ENCODE data around the gene RPL28.

RPL28 gene

DNA sequence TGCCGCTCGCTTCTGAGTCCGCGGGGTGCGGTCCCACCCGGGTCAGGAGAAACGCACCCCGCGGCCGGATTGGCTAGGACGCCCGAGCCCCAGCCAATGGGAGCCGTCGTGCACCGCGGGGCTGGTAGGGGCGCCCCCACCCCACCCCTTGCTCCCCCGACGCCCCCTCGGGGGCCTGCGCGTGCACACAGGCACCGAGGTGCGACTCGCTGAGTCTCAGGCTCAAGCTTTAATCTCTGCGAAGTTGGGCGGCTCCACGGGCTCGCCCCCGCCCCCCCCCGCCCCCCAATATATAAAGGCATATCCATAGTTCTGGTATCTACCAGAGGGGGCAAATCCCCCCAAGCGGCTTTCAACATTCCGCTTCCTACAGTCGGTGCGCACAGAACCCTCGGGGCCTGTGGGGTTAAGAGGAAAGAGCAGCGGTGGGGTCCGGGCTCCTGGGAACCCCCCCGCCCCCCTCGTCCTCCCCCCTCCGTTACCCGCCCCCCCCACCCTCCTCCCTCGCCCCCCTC lies 31.0 kb upstream of the RPL28 start, which contains the start of gene COX6B2:
TSS of gene COX6B2 (minus strand) at position 22 of the 515 bp plus-strand sequence. CDS start 198 bp downstream, outside the sequence.
- TF ChIP-seq, protein P1, sequence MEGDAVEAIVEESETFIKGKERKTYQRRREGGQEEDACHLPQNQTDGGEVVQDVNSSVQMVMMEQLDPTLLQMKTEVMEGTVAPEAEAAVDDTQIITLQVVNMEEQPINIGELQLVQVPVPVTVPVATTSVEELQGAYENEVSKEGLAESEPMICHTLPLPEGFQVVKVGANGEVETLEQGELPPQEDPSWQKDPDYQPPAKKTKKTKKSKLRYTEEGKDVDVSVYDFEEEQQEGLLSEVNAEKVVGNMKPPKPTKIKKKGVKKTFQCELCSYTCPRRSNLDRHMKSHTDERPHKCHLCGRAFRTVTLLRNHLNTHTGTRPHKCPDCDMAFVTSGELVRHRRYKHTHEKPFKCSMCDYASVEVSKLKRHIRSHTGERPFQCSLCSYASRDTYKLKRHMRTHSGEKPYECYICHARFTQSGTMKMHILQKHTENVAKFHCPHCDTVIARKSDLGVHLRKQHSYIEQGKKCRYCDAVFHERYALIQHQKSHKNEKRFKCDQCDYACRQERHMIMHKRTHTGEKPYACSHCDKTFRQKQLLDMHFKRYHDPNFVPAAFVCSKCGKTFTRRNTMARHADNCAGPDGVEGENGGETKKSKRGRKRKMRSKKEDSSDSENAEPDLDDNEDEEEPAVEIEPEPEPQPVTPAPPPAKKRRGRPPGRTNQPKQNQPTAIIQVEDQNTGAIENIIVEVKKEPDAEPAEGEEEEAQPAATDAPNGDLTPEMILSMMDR (IDR thresholded peaks at IDR 0.05; ENCODE audit: borderline replicate concordance, insufficient read depth, low read depth, low read length): no peak

DNA sequence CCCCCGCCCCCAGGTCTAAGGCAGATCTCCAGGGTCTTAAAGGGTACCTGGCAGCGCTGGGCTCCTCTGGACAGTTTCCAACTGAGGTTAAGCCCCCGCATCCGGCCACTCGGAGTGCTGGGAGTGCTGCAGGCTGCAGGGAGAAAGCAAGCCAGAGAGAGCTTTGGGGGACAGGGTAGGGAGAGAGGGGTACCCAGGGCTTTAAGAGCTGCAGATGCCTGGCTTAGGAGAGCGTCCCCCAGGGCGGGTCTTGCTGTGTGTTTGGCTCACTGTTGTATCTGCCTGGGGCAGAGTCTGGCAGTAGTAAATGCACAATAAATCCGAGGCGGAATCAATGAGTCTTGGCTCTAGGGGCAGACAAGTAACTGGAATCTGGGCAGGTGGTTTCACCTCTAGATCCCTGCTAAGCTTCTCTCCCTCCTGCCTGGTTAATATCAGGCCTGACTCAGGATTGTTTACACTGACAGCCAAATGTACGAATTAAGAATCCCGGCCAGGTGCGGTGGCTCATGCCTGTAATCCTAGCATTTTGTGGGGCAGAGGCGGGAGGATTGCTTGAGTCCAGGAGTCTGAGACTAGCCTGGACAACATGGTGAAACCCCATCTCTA lies 30.4 kb upstream of the RPL28 start:
- TF ChIP-seq, protein P1 (IDR thresholded peaks at IDR 0.05; ENCODE audit: borderline replicate concordance, insufficient read depth, low read depth, low read length): no peak
- H3K4me3 ChIP-seq (ENCODE audit: low read depth, low read length): no peak overlapping the region

More for the DNA sequence above, 31.0 kb upstream of the RPL28 start, which contains the start of gene COX6B2:
- H3K4me3 ChIP-seq (ENCODE audit: low read depth, low read length): no peak within 1 kb of the TSS

DNA sequence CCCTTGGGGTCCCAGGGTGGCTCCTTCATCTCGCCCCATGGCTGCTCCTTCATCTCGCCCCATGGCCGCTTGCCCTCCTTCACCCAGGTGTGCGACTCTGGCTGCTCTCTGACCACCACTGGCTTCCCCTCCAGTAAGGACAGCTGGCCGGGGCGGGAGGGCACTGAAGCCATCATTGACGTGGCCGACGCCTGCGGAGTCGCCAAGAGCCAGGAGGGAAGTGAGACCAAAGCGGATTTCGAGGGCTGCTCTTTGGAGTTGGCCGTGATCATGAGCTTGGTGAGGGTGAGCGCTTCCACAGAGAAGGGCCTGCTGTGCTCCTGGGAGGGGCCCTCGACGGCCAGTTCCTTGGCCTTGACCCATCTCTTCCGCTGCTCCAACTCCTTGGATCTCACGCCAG lies 27.2 kb upstream of the RPL28 start:
- H3K4me3 ChIP-seq (ENCODE audit: low read depth, low read length): no peak overlapping the region
- TF ChIP-seq, protein P1 (IDR thresholded peaks at IDR 0.05; ENCODE audit: borderline replicate concordance, insufficient read depth, low read depth, low read length): no peak

DNA sequence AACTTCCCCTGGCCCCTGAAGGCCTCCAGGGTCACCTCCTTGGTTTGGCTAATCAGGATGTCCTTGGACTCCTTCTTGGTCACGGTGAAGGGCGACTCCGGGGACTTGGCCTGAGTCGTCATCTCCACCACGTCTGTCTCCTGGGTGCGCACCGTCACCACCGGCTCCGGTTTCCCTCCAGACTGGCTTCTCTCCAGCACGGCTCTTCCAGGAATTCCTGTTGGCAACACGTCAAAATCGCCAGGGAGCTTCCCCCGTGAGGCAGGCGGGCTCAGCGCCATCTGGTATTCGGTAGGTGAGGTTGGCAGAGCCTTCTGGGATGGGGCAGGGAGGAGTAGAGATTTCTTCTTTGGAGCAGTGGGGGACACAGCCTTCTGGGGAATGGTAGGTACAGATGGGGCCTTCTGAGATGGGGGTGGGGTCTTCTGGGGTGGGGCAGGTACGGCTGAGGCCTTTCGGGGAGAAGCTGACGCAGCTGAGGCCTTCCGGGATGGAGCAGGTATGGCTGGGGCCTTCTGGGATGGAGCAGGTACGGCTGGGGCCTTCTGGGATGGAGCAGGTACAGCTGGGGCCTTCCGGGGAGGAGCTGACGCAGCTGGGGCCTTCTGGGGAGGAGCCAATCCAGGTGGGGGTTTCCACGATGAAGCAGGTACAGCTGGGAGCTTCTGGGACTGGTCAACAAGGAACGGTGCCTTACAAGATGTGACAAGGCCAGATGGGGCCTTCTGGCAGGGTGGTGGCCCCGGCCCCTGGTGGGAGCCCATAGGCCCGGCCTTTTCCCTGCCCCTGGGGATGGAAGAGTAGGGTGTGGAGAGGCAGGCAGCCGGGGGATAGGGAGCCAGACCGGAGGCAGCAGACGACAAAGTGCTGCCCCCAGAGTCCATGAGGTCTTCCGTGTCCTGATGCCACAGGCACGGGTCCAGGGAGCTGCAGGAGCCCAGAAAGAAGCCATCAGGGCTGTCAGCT lies 26.5 kb upstream of the RPL28 start:
- H3K4me3 ChIP-seq (ENCODE audit: low read depth, low read length): no peak overlapping the region
- TF ChIP-seq, protein P1 (IDR thresholded peaks at IDR 0.05; ENCODE audit: borderline replicate concordance, insufficient read depth, low read depth, low read length): no peak

DNA sequence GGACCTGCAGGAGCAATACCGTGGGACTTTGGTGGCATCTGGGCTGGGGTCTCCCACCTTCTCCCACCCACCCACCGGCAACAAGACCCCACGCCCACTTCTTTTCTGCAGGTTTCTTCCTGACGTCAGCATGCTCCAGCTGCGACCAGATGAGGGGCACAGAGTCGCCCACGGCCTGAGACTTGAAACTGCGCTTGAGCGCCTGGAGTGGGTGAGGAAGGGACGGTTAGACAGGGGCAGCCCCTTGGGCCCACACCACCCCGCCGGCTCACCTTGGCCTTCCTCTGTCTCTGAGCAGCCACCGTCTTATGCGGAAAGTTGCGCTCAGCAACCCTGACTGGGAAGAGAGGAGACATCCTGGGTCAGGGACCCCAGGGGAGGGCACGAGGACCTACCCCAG lies 24.8 kb upstream of the RPL28 start:
- H3K4me3 ChIP-seq (ENCODE audit: low read depth, low read length): no peak overlapping the region
- TF ChIP-seq, protein P1 (IDR thresholded peaks at IDR 0.05; ENCODE audit: borderline replicate concordance, insufficient read depth, low read depth, low read length): no peak

DNA sequence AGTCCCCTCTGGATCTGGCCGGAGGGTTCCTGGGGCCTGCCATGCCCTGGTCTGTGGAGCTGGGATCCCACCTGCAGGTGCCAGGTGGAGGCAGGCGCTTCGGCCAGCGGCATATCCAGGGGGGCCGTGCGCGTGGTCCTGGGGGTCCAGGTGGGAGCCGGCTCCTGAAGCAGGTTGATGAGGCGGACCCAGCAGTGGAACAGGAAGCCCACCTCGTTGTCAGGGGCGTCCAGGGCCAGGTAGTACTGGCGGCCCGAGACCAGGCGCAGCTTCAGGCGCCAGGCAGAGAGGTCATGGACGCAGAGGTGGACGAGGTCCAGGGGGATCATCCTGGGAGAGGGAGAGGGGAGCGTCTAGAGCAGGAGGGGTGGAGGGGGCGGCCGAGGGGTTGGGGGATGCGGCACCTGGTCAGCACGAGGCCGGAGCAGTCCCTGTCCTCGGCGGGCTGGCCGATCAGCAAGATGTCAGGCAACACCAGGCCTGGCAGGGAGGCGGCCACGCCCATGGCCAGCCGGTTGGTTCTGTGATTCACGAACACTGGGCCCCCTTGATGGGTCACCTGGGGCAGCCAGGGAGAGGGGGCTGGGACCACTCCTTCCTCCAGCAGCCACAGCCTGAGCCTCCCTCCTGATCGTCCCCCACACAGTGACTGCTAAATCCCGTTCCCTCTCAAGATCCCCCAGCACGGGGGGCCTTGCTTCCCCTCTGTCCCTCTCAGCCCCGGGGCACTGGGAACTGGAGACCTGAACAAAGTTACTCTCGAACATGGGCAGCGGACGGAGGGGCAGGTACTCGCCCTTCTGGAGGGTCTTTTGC lies 23.4 kb upstream of the RPL28 start:
- H3K4me3 ChIP-seq (ENCODE audit: low read depth, low read length): no peak overlapping the region
- TF ChIP-seq, protein P1 (IDR thresholded peaks at IDR 0.05; ENCODE audit: borderline replicate concordance, insufficient read depth, low read depth, low read length): no peak
